Activated naive CD4-positive, alpha-beta T cell treated with anti-CD3 and anti-CD28 coated beads, Interleukin-2, amount 50 U/mL, for 72 hours (primary cell): ENCODE measurements around the gene RERE. TPM values are rescaled to one million over a fixed set of nuclear protein-coding genes. Genes with fewer than 3 reads are reported as not detected.
A peak's percentile ranks its signal among the peaks of the same experiment; 100 is the strongest.

Source experiments
- ATAC-seq, 2 donors: fragments of 150-1000 bp; cut with Tn5 transposase; 2 replicates each; pipeline ENCODE4 v1.10.0; 2021; ENCODE audit warnings: mild to moderate bottlenecking in 2 of 2, moderate library complexity in 2 of 2
- DNase-seq, 2 donors: peaks; one replicate each; pipeline ENCODE4 v3.0.0; 2021 to 2022; ENCODE audit warnings: low spot score in 2 of 2
- H3K27ac Mint-ChIP-seq, 2 donors: one replicate each; pipeline ENCODE4 v1.8.0; 2022; ENCODE audit warnings: mild to moderate bottlenecking in 2 of 2, mixed read lengths in 2 of 2
- H3K36me3 Mint-ChIP-seq, 2 donors: one replicate each; pipeline ENCODE4 v1.8.0; 2022; ENCODE audit warnings: mixed read lengths in 2 of 2
- H3K9me3 Mint-ChIP-seq, 2 donors: one replicate each; pipeline ENCODE4 v1.8.0; 2022; ENCODE audit warnings: mixed read lengths in 2 of 2
- total RNA-seq, 2 donors: library from RNA; stranded (reverse); gene quantifications; one replicate each; pipeline ENCODE4 v1.2.3, GENCODE V29; 2022

The RERE gene
- total RNA-seq, 2 donors from 2014 or later = 51.8 to 72.1 TPM

- ATAC-seq = no peak
- no peak for DNase-seq
- no peak overlapping the region for H3K27ac Mint-ChIP-seq
- H3K36me3 Mint-ChIP-seq = peaks cover 16 to 33% of the 10 kb centered on the region in 2 donors
- H3K9me3 Mint-ChIP-seq = no peaks in the 10 kb centered on the region
Measured at GRCh38 chr1:8416881-8417280, 400.6 kb downstream of the RERE start.

DNA sequence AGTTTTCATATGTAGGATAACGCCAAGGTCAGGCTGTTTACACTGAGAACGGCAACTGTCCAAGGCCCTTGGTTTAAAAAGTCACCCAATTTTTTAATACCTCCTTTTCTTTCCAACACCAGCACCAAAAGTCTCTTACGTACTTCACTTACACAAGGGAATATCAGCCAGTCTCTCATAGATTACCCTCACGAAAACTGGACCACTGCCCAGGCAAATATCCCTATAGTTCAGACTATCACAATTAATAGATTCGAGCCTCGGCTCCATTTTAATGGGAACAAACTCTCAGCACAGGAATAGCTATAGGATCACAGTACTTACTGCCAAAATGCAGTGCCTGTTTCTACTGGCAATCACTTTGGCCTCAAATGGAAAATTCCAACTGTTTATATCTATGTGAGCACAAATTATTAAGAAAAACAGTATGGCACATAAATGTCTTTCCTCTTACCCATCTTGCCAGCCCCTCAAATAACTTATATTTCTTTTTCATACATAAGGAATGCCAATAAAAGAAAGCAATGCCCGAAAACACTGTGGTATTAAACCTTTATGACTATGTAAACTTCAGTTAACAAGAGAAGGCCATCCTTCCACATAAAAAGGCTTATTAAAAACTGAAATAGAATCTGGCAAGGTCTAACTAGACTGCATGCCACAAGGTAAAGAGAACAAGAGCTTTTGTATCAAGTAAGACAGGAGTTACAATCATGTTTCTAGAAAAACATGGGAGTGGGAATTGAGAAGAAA is 401.7 kb downstream of the RERE start:
- H3K27ac Mint-ChIP-seq = peak overlapping the region in 1 of 2 donors; percentile 31
- H3K36me3 Mint-ChIP-seq = peaks cover 16 to 38% of the 10 kb centered on the region in 2 donors
- H3K9me3 Mint-ChIP-seq = no peaks in the 10 kb centered on the region
- DNase-seq = no peak
- no peak for ATAC-seq

DNA sequence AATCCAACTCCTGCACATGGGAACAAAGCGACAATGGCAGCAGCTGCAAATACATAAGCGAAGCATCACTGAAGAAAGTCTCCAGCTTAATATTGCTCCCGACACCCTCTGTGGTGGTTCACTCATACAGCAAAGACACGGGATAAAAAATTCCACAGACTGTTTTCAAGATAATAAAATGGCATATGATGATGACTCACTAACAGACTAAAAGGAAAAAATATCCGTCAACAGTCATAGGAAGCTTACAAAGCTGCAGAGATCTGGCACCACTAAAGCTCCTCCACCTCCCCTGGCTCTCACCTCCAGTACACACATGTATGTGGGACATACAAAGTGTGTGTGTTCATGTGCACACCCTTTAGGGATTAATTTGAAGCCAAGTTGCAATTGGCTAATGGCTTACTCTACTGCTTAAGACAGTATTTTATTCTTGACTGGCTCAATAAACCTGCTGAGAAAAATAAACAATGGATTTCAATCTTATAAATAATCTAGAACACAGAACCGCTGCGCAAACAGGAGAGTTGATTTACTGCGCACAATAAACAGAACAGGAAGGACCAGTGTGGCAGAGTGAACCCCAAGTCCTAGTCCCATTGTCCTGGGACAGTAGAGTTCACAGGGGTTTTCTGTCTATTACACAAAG is 405.1 kb downstream of the RERE start:
- Mint-ChIP-seq H3K9me3 (no peaks in the 10 kb centered on the region), H3K36me3 (peaks cover 5 to 59% of the 10 kb centered on the region in 2 donors), H3K27ac (no peak overlapping the region)
- DNase-seq (no peak), ATAC-seq (peak in 1 of 2 donors; percentile 26)

DNA sequence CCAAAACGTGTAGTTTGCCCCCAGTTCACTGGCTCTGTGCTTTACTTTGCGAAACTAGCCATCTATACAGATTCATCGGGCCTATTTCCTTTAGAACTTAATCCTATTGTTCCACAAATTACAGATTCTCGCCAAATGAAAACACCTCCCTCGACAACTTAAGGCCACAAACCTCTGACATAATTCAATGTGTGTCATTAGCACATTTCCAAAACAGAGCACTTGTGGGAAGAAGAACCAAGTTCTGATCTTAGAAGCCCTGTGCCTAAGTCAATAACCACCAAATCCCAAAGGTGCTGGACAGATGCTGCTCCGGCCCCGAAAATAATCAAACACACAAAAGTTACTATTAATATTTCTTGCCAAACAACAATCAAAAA is 405.6 kb downstream of the RERE start:
- peaks cover 5 to 62% of the 10 kb centered on the region in 2 donors for H3K36me3 Mint-ChIP-seq
- H3K9me3 Mint-ChIP-seq = no peaks in the 10 kb centered on the region
- ATAC-seq (no peak), DNase-seq (no peak)
- no peak overlapping the region for H3K27ac Mint-ChIP-seq

DNA sequence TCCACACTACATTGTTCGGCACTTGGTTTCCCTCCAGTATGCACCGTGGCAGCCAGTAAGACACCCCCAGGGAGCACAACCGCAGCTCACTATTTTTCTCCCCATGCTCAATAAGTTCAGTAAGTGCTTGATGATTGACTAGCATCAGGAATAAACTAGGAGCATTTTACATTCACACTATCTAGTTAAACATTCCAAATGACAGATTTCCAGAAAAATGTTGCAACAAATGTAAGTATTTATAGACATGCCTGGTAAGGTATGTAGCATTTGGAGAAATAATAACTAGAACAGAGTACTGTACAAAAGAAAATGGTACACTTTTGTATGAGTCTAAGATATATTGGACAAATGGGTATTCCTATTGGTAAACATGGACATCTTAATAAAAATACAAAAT is 406.6 kb downstream of the RERE start:
- H3K27ac Mint-ChIP-seq = no peak overlapping the region
- H3K9me3 Mint-ChIP-seq = no peaks in the 10 kb centered on the region
- H3K36me3 Mint-ChIP-seq = peaks cover 1 to 67% of the 10 kb centered on the region in 2 donors
- DNase-seq (no peak), ATAC-seq (no peak)

DNA sequence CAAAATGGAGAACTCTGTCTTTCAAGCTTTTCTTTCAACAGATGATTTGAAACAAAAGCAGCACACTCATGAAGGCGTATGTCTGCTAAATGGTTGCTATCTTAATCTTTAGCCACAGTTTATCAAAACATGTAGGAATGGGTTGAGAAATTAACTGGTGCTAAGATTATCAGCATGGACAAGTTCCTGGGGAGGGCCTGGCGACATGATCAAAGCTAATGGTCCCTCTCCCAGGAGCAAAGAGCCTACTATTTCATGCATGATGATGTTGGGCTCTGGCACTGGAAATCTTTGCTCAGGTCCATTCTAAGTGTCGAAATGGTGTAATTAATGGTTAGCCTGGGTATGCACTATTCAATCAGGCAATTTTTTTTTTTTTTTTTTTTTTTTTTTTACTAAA is 407.8 kb downstream of the RERE start:
- Mint-ChIP-seq H3K36me3 (peaks cover 0 to 66% of the 10 kb centered on the region in 2 donors), H3K9me3 (no peaks in the 10 kb centered on the region), H3K27ac (peak overlapping the region in 1 of 2 donors; percentile 76)
- DNase-seq (no peak), ATAC-seq (peak in 1 of 2 donors; percentile 39)

DNA sequence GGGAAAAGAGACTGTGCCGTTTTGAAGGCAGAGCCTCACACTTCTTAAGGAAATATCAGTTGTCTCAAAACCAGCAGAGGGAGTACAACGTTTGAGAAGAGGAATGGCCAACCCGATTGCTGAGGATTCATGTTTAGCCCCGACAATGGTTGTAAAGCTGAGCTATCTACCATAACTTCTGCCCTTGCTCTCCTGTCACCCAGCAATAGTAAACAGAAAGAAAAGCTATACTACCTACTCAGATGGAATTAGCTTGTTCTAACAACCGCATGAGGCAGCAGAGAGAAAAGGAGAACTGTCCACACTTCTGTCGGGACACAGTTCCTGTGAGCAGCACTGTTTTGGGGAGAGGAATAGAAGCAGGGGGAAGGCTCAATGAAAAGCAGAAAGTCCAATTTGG is 408.3 kb downstream of the RERE start:
- Mint-ChIP-seq H3K36me3 (peaks cover 0 to 65% of the 10 kb centered on the region in 2 donors), H3K9me3 (no peaks in the 10 kb centered on the region), H3K27ac (peak overlapping the region in 1 of 2 donors; percentile 76)
- ATAC-seq (peak; percentile 61 to 69), DNase-seq (no peak)

GRCh38 chr1:8408151-8408839 is 409.1 kb downstream of the RERE start:
- DNase-seq = no peak
- H3K9me3 Mint-ChIP-seq = no peaks in the 10 kb centered on the region
- H3K36me3 Mint-ChIP-seq = peaks cover 0 to 63% of the 10 kb centered on the region in 2 donors
- ATAC-seq = peak in 1 of 2 donors; percentile 14
- peak overlapping the region; percentile 76 to 81 for H3K27ac Mint-ChIP-seq

GRCh38 chr1:8407652-8408051 is 409.8 kb downstream of the RERE start:
- peaks cover 0 to 66% of the 10 kb centered on the region in 2 donors for H3K36me3 Mint-ChIP-seq

DNA sequence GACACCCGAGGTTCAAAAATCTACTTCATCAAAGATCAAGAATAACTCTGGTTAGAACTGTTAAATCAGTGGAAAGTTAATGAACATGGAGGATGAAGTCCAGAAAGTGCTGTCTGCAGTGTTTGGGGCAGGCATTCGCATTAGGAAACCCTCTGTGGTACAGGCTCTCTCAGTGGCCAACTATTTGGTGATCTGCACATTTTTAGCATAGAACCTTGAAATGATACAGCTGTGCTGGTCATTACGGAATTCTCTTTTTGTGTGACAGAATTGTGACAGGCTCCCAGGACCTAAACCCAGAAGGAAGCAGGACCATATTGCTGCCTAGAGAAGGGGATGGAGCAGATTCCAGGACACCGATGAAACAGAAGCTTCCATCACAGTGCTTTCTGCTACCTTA is 410.5 kb downstream of the RERE start:
- H3K27ac Mint-ChIP-seq = peak overlapping the region in 1 of 2 donors; percentile 76
- H3K9me3 Mint-ChIP-seq = no peaks in the 10 kb centered on the region
- no peak for DNase-seq
- no peak for ATAC-seq
- H3K36me3 Mint-ChIP-seq = peaks cover 0 to 66% of the 10 kb centered on the region in 2 donors

More at GRCh38 chr1:8407652-8408051, 409.8 kb downstream of the RERE start:
- no peak for DNase-seq
- ATAC-seq = no peak
- H3K27ac Mint-ChIP-seq = peak overlapping the region; percentile 75 to 76
- H3K9me3 Mint-ChIP-seq = no peaks in the 10 kb centered on the region

- Mint-ChIP-seq H3K36me3 (peaks cover 0 to 64% of the 10 kb centered on the region in 2 donors), H3K9me3 (no peaks in the 10 kb centered on the region), H3K27ac (no peak overlapping the region)
- DNase-seq (no peak), ATAC-seq (no peak)
Measured at GRCh38 chr1:8406011-8406410, 411.4 kb downstream of the RERE start.

- DNase-seq = no peak
- peak overlapping the region; percentile 59 to 82 for H3K27ac Mint-ChIP-seq
- ATAC-seq = no peak
- H3K9me3 Mint-ChIP-seq = no peaks in the 10 kb centered on the region
- H3K36me3 Mint-ChIP-seq = peaks cover 0 to 59% of the 10 kb centered on the region in 2 donors
Measured at GRCh38 chr1:8404460-8405370, 412.7 kb downstream of the RERE start.

DNA sequence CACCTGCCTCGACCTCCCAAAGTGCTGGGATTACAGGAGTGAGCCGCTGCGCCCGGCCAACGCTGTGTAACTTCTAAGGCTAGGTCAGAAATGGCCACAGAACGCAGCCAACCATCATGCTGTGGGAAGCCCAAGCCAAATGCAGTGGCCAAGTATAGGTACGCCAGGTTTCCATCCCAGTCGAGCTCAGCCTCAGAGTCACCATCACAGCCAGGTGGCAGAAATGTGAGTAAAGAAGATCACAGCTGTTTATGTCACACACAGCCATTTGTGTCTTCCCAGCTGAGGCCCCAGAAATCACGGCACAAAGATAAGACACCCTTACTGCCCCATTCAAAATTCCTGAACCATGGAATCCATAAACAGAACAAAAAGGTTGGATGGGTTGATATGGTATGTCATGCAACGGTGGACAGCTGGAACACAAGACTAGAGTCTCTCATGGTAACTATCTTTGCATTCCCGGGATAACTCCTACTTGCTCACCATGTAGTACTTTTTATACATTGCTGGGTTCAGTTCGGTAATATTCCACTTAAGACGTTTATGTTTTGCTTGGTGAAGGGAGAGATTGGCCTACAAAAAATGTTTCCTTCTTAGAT is 415.2 kb downstream of the RERE start:
- ATAC-seq = no peak
- Mint-ChIP-seq H3K36me3 (peaks cover 0 to 61% of the 10 kb centered on the region in 2 donors), H3K9me3 (peaks cover 0 to 4% of the 10 kb centered on the region in 2 donors), H3K27ac (no peak overlapping the region)
- DNase-seq = no peak

DNA sequence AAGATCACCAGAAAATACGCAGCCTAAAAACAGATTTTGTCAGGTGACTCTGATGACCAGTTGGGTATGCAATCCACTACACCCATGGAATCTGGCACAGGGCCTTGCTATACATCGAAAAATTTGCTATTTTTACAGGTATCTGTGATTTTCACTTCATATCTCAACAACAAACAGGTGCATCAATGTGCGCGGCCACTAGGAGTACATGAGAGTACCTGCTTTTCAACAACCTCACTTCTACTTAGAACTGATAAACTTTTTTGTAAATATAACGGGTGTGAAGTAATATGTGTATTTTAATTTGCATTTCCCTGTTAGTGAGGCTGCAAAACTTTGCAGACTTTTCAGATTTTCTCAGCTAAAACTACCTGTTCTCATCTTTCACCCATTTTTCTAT is 418.8 kb downstream of the RERE start:
- Mint-ChIP-seq H3K27ac (peak overlapping the region; percentile 69 to 81), H3K36me3 (peaks cover 6 to 58% of the 10 kb centered on the region in 2 donors), H3K9me3 (peaks cover 0 to 4% of the 10 kb centered on the region in 2 donors)
- DNase-seq (no peak), ATAC-seq (no peak)

- Mint-ChIP-seq H3K36me3 (peaks cover 6 to 61% of the 10 kb centered on the region in 2 donors), H3K9me3 (peaks cover 0 to 4% of the 10 kb centered on the region in 2 donors), H3K27ac (peak overlapping the region; percentile 69 to 81)
- DNase-seq (no peak), ATAC-seq (no peak)
Measured at GRCh38 chr1:8398086-8398485, 419.4 kb downstream of the RERE start.

GRCh38 chr1:8397511-8397910 is 419.9 kb downstream of the RERE start:
- Mint-ChIP-seq H3K36me3 (peaks cover 6 to 61% of the 10 kb centered on the region in 2 donors), H3K27ac (peak overlapping the region; percentile 69 to 81), H3K9me3 (peaks cover 0 to 4% of the 10 kb centered on the region in 2 donors)
- peak; percentile 58 to 77 for ATAC-seq
- peak in 1 of 2 donors; percentile 33 for DNase-seq
